PC-9 (cell line): ENCODE measurements around the gene DSCAML1. TPM values are rescaled to one million over a fixed set of nuclear protein-coding genes. Genes with fewer than 3 reads are reported as not detected.

Source experiments
- BruUV-seq: library from RNA; stranded (reverse); fragments of 400-500 nt; replicated peaks from 2 replicates; lab custom pipeline; 2021; lab: Mats Ljungman, UMichigan
- CTCF ChIA-PET: fragments of 300-600 bp; sonication (Branson Sonifier 250); formaldehyde crosslinking; loops from one replicate; lab custom pipeline; 2022; ENCODE audit warnings: antibody characterized with exemption; lab: Charles Lee
- POLR2A ChIA-PET: fragments of 300-600 bp; sonication (Branson Sonifier 250); formaldehyde crosslinking; loops from one replicate; lab custom pipeline; 2022; ENCODE audit warnings: antibody characterized with exemption; ENCODE audit not compliant: unreplicated experiment; lab: Charles Lee
- DNase-seq, 2 experiments: peaks; one replicate each; pipeline versions ENCODE4 v3.0.0 to v3.0.0-alpha.2; 2015 to 2022; ENCODE audit warnings: mixed read lengths in 1 of 2
- H2AFZ ChIP-seq: fragments of 200-600 bp; sonication (generic); 2 replicates; pipeline ENCODE4 v1.8.1; 2017; ENCODE audit warnings: antibody characterized with exemption
- H3F3A ChIP-seq: fragments of 200-600 bp; sonication (generic); 2 replicates; pipeline ENCODE4 v1.8.1; 2017; ENCODE audit warnings: antibody characterized with exemption, mild to moderate bottlenecking, low read depth; ENCODE audit not compliant: insufficient read depth
- H3K27ac ChIP-seq: fragments of 200-600 bp; sonication (generic); 2 replicates; pipeline ENCODE4 v1.6.1; 2016; ENCODE audit warnings: mixed run types
- H3K27me3 ChIP-seq: fragments of 200-600 bp; sonication (generic); 2 replicates; pipeline ENCODE4 v1.6.1; 2016; ENCODE audit warnings: low read depth, mixed run types; ENCODE audit not compliant: insufficient read depth
- H3K36me3 ChIP-seq: fragments of 200-600 bp; sonication (generic); 2 replicates; pipeline ENCODE4 v1.6.1; 2016; ENCODE audit warnings: low read depth, mixed run types
- H3K4me1 ChIP-seq: fragments of 200-600 bp; sonication (generic); replicated peaks from 2 replicates; pipeline ENCODE4 v1.6.1; 2016; ENCODE audit warnings: mixed run types; ENCODE audit not compliant: insufficient read depth
- H3K4me2 ChIP-seq: fragments of 200-600 bp; sonication (generic); 2 replicates; pipeline ENCODE4 v1.6.1; 2017; ENCODE audit warnings: mixed run types
- H3K4me3 ChIP-seq: fragments of 200-600 bp; sonication (generic); 2 replicates; pipeline ENCODE4 v1.6.1; 2016; ENCODE audit warnings: mixed run types
- H3K79me2 ChIP-seq: fragments of 200-600 bp; sonication (generic); 2 replicates; pipeline ENCODE4 v1.6.1; 2017; ENCODE audit warnings: low read depth, mixed run types
- H3K9me2 ChIP-seq: fragments of 200-600 bp; sonication (generic); 2 replicates; pipeline ENCODE4 v1.8.1; 2017; ENCODE audit warnings: mild to moderate bottlenecking; ENCODE audit not compliant: insufficient read depth
- H3K9me3 ChIP-seq: fragments of 200-600 bp; sonication (generic); 2 replicates; pipeline ENCODE4 v1.8.1; 2016; ENCODE audit warnings: low read depth; ENCODE audit not compliant: insufficient read depth
- H4K20me1 ChIP-seq: fragments of 200-600 bp; sonication (generic); 2 replicates; pipeline ENCODE4 v1.8.1; 2017; ENCODE audit not compliant: insufficient read depth
- CTCF ChIP-seq: fragments of 200-600 bp; sonication (generic); conservative IDR thresholded peaks from 2 replicates; pipeline ENCODE4 v1.6.1; 2017; ENCODE audit warnings: mixed run types, antibody characterized with exemption, mild to moderate bottlenecking, moderate library complexity
- EZH2 ChIP-seq: fragments of 200-600 bp; sonication (generic); IDR thresholded peaks from 2 replicates; pipeline ENCODE4 v1.8.0; 2017; ENCODE audit warnings: antibody characterized with exemption, low read depth
- intact Hi-C: fragments of 100-400 bp; cut with micrococcal nuclease; formaldehyde crosslinking; loops from one replicate; pipeline ENCODE4 v1.10.0; 2022; ENCODE audit not compliant: unreplicated experiment
- total RNA-seq: library from RNA; stranded (reverse); gene quantifications from 2 replicates; pipeline ENCODE4 v1.2.3, GENCODE V29; 2021

The DSCAML1 gene
- total RNA-seq, 1 experiment from 2014 or later, result not detected

DNA sequence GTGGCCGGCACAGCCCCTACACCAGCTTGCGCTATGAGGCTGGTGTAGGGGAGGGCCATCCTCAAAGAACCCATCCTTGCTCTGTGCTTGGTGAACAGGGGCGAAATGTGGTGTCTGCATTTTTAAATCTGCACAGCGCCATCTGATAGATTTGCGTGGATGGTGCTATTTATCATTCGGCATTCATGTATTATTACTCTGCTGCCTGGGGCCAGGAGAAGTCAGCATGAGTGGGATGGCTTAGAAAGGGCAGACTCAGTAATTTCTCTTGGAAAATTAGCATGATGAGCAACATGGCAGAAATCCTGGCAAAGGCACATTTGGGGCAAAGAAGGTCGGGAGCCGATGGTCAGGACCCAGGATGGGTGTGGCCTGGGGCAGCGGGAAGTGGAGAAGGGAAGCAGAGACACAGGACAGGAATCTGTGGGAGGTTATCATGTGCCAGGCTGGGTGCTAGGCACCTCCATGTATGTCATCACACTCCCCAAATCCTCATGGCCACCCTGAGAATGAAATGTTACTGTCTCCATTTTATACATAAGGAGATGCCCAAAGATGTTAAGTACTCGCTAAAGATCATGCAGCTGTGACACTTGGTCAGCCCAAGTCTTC is 320.4 kb downstream of the DSCAML1 start:
- Histone ChIP-seq H3K9me3 (no peaks in the 10 kb centered on the region), H3K27ac (no peak overlapping the region), H3K9me2 (no peaks in the 10 kb centered on the region), H3K27me3 (peaks cover 98% of the 10 kb centered on the region), H3K4me2 (no peak overlapping the region), H3K79me2 (no peaks in the 10 kb centered on the region), H3K4me1 (no peaks in the 10 kb centered on the region), H3K4me3 (no peak overlapping the region), H4K20me1 (no peaks in the 10 kb centered on the region), H3F3A (no peaks in the 10 kb centered on the region), H2AFZ (no peak overlapping the region), H3K36me3 (no peaks in the 10 kb centered on the region)
- intact Hi-C loops, result no loop called here
- ChIA-PET POLR2A (no interaction called here), CTCF (no interaction called here)
- no TSS peak for BruUV-seq
- no peak for DNase-seq
- TF ChIP-seq EZH2 (no peak), CTCF (no peak)

DNA sequence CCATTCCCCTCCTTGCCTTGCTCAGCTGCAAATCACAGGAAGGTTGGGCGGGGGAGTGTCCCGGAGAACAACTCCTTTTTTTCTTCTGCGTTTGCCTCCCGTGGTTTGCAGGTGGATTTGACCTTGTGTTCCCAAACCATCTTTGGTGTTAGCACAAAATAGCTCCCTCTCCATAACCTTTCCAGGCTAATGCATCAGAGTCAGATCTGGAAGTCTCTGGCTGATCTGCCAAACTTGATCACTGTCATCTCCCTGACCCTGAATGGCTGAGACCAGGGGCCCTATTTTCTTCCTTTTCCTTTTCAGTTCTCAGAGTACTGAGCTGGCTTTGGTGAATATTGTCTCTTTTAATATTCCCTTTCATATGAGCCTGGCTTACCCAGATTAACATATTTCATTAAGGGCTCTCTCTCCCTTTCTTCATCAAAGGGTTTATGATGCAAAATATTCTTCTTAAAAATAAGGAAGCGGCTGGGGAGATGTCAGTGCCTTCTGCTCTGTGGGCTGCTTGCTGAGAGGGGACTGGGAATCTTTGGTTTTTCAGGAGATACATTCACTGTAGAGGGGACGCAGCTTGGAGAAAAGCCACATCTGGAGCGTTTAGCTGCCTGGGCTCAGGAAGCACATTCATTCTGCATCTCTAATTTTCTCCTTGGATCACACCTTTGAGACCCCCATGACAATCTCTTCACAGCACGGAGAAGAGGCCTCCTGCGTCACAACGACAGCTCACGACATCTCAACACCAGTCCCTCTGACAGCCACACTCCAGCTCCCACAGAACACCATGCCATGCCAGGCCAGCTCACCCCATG is 321.1 kb downstream of the DSCAML1 start:
- ChIA-PET CTCF (no interaction called here), POLR2A (no interaction called here)
- H2AFZ ChIP-seq, result no peak overlapping the region
- no peak overlapping the region for H3K27ac ChIP-seq
- no peak for DNase-seq
- H3K79me2 ChIP-seq, result no peaks in the 10 kb centered on the region
- peaks cover 100% of the 10 kb centered on the region for H3K27me3 ChIP-seq
- intact Hi-C loops, result no loop called here
- no peaks in the 10 kb centered on the region for H4K20me1 ChIP-seq
- TF ChIP-seq EZH2 (no peak), CTCF (no peak)
- H3K4me3 ChIP-seq, result no peak overlapping the region
- no peaks in the 10 kb centered on the region for H3K4me1 ChIP-seq
- no peaks in the 10 kb centered on the region for H3K9me2 ChIP-seq
- no peaks in the 10 kb centered on the region for H3K36me3 ChIP-seq
- H3K9me3 ChIP-seq, result no peaks in the 10 kb centered on the region
- no peak overlapping the region for H3K4me2 ChIP-seq
- no TSS peak for BruUV-seq
- no peaks in the 10 kb centered on the region for H3F3A ChIP-seq

GRCh38 chr11:117473481-117474091 is 323.4 kb downstream of the DSCAML1 start:
- BruUV-seq, result no TSS peak
- POLR2A ChIA-PET, result interaction anchor here (0.7 kb wide), 1 partner anchor 20 kb away, joined by 3 read pairs; no protein-coding TSS in a partner anchor
- Histone ChIP-seq H2AFZ (no peak overlapping the region), H3K27ac (no peak overlapping the region), H3K27me3 (peaks cover 100% of the 10 kb centered on the region), H3F3A (no peaks in the 10 kb centered on the region), H3K9me2 (no peaks in the 10 kb centered on the region), H3K4me2 (no peak overlapping the region), H3K79me2 (no peaks in the 10 kb centered on the region), H3K4me3 (no peak overlapping the region), H3K9me3 (no peaks in the 10 kb centered on the region), H3K4me1 (no peaks in the 10 kb centered on the region), H4K20me1 (no peaks in the 10 kb centered on the region), H3K36me3 (no peaks in the 10 kb centered on the region)
- TF ChIP-seq EZH2 (no peak), CTCF (no peak)
- CTCF ChIA-PET, result no interaction called here
- DNase-seq, result no peak
- intact Hi-C loops, result no loop called here
